Head of caudate nucleus (tissue), 42 donors: ENCODE measurements around the gene SPANXB1.
"Not testable (repeated sequence)": the region's sequence is repeated elsewhere in the genome, so short reads cannot be mapped to it uniquely, and the experiment has no call there.

ENCODE experiments used
- DNase-seq, 42 donors: peaks; one replicate each; pipeline versions ENCODE4 v3.0.0 to v3.0.0-alpha.2; 2020 to 2021; ENCODE audit warnings: mixed read lengths in 7 of 42
- intact Hi-C: fragments of 100-400 bp; cut with DNase I; formaldehyde crosslinking; loops from one replicate; pipeline ENCODE4 v1.15.0; 2022

The SPANXB1 gene

GRCh38 chrX:141002568-141002967 is at the start of gene SPANXB1:
SPANXB1 (plus strand) TSS chrX:141002594; CDS start chrX:141002694, 100 bp downstream.
- DNase-seq, intact Hi-C loops: not testable (repeated sequence)

GRCh38 chrX:140967036-140967435 is 35.4 kb upstream of the SPANXB1 start:
- intact Hi-C loops, result no loop called here
- no peak for DNase-seq

- no peak for DNase-seq
- intact Hi-C loops, result no loop called here
Measured at GRCh38 chrX:140971099-140971795, 31.1 kb upstream of the SPANXB1 start.

GRCh38 chrX:140975472-140975871 is 26.9 kb upstream of the SPANXB1 start:
- no peak for DNase-seq
- intact Hi-C loops, result no loop called here

- DNase-seq, result no peak
- intact Hi-C loops, result no loop called here
Measured at GRCh38 chrX:140980271-140980670, 22.1 kb upstream of the SPANXB1 start.

GRCh38 chrX:140983730-140984129 is 18.7 kb upstream of the SPANXB1 start:
- intact Hi-C loops, result no loop called here
- no peak for DNase-seq

- DNase-seq, intact Hi-C loops: not testable (repeated sequence)
Measured at GRCh38 chrX:141005243-141005642, 2.8 kb downstream of the SPANXB1 start.

GRCh38 chrX:141044246-141044645 is 41.9 kb downstream of the SPANXB1 start:
- DNase-seq, result peak in 1 of 42 donors; percentile 8
- intact Hi-C loops, result not testable (repeated sequence)

- DNase-seq, intact Hi-C loops: not testable (repeated sequence)
Measured at GRCh38 chrX:141049878-141050277, 47.5 kb downstream of the SPANXB1 start.

- peak in 6 of 42 donors; percentile 1 to 29 (median 2) for DNase-seq
- intact Hi-C loops, result not testable (repeated sequence)
Measured at GRCh38 chrX:141052098-141052497, 49.7 kb downstream of the SPANXB1 start.
